Kidney epithelial cell (primary cell): ENCODE data around the gene PDE11A. TPM values are rescaled to one million over a fixed set of nuclear protein-coding genes. Genes with fewer than 3 reads are reported as not detected.
"Not testable (repeated sequence)": the region's sequence is repeated elsewhere in the genome, so short reads cannot be mapped to it uniquely, and the experiment has no call there.

Experiments used
- DNase-seq: peaks from one replicate; pipeline ENCODE4 v3.0.0-alpha.2; 2010; ENCODE audit warnings: low read depth
- H3K27me3 ChIP-seq: 2 replicates; pipeline ENCODE4 v1.6.0; 2011; ENCODE audit warnings: low read length; ENCODE audit not compliant: control insufficient read depth, insufficient read depth
- H3K36me3 ChIP-seq: 2 replicates; pipeline ENCODE4 v1.5.1; 2011; ENCODE audit warnings: low read length; ENCODE audit not compliant: control insufficient read depth, insufficient read depth
- H3K4me3 ChIP-seq: 2 replicates; pipeline ENCODE4 v1.5.1; 2011; ENCODE audit warnings: low read depth, mild to moderate bottlenecking, control low read depth, low read length
- CTCF ChIP-seq: IDR thresholded peaks from 2 replicates; pipeline ENCODE4 v1.5.1; 2011; ENCODE audit warnings: mild to moderate bottlenecking, moderate library complexity, low read length, control low read depth, inconsistent platforms; ENCODE audit not compliant: insufficient read depth, poor library complexity, severe bottlenecking
- total RNA-seq: library from RNA; depleted of rRNA; stranded (reverse); fragments of >200 nt; gene quantifications from 2 replicates; pipeline ENCODE4 v1.2.3, GENCODE V29; 2015

The PDE11A gene
- total RNA-seq, 1 donor from 2014 or later, result 0.13 TPM

GRCh38 chr2:177796654-177797415, 275.7 kb downstream of the PDE11A start:
- Histone ChIP-seq H3K27me3 (no peaks in the 10 kb centered on the region), H3K4me3 (no peak overlapping the region), H3K36me3 (no peaks in the 10 kb centered on the region)
- no peak for TF ChIP-seq CTCF
- no peak for DNase-seq

- no peak overlapping the region for H3K4me3 ChIP-seq
- no peaks in the 10 kb centered on the region for H3K27me3 ChIP-seq
- DNase-seq, result no peak
- no peak for TF ChIP-seq CTCF
- no peaks in the 10 kb centered on the region for H3K36me3 ChIP-seq
These were observed 276.6 kb downstream of the PDE11A start for GRCh38 chr2:177796011-177796410.

- H3K4me3 ChIP-seq, H3K27me3 ChIP-seq, DNase-seq, H3K36me3 ChIP-seq: not testable (repeated sequence)
These were observed 287.4 kb downstream of the PDE11A start for GRCh38 chr2:177785143-177785542.

- no peak overlapping the region for H3K4me3 ChIP-seq
- no peaks in the 10 kb centered on the region for H3K27me3 ChIP-seq
- H3K36me3 ChIP-seq, result no peaks in the 10 kb centered on the region
- TF ChIP-seq CTCF, result no peak
- no peak for DNase-seq
These were observed 287.9 kb downstream of the PDE11A start for GRCh38 chr2:177784745-177785067.

GRCh38 chr2:177783835-177784744, 288.5 kb downstream of the PDE11A start:
- Histone ChIP-seq H3K27me3 (no peaks in the 10 kb centered on the region), H3K36me3 (no peaks in the 10 kb centered on the region), H3K4me3 (no peak overlapping the region)
- peak; percentile 49 for DNase-seq
- TF ChIP-seq CTCF, result no peak

- Histone ChIP-seq H3K4me3 (no peak overlapping the region), H3K36me3 (no peaks in the 10 kb centered on the region), H3K27me3 (no peaks in the 10 kb centered on the region)
- no peak for TF ChIP-seq CTCF
- no peak for DNase-seq
These were observed 289.5 kb downstream of the PDE11A start for GRCh38 chr2:177783091-177783490.
